GM23248 (cell line): Measurements from ENCODE around the gene LRP4. TPM values are rescaled to one million over a fixed set of nuclear protein-coding genes. Genes with fewer than 3 reads are reported as not detected.

Experiments used
- DNase-seq: peaks from one replicate; pipeline ENCODE4 v3.0.0-alpha.2; 2015
- H2AFZ ChIP-seq: fragments of 200-600 bp; sonication (generic); 2 replicates; pipeline ENCODE4 v1.6.1; 2016; ENCODE audit warnings: antibody characterized with exemption
- H3F3A ChIP-seq: fragments of 200-600 bp; sonication (generic); 2 replicates; pipeline ENCODE4 v1.6.1; 2016; ENCODE audit warnings: mild to moderate bottlenecking, antibody characterized with exemption, mixed run types; ENCODE audit not compliant: insufficient read depth
- H3K27ac ChIP-seq: fragments of 200-600 bp; sonication (generic); 2 replicates; pipeline ENCODE4 v1.5.1; 2016; ENCODE audit warnings: mild to moderate bottlenecking
- H3K27me3 ChIP-seq: fragments of 200-600 bp; sonication (generic); replicated peaks from 2 replicates; pipeline ENCODE4 v1.6.1; 2016; ENCODE audit warnings: mild to moderate bottlenecking; ENCODE audit not compliant: insufficient read depth
- H3K36me3 ChIP-seq: fragments of 200-600 bp; sonication (generic); 2 replicates; pipeline ENCODE4 v1.6.1; 2016; ENCODE audit warnings: low read depth, mild to moderate bottlenecking
- H3K4me1 ChIP-seq: fragments of 200-600 bp; sonication (generic); 2 replicates; pipeline ENCODE4 v1.6.1; 2016; ENCODE audit warnings: mild to moderate bottlenecking; ENCODE audit not compliant: insufficient read depth
- H3K4me2 ChIP-seq: fragments of 200-600 bp; sonication (generic); one replicate; pipeline ENCODE4 v1.6.1; 2016; ENCODE audit warnings: mild to moderate bottlenecking; ENCODE audit not compliant: unreplicated experiment
- H3K4me3 ChIP-seq: fragments of 200-600 bp; sonication (generic); 2 replicates; pipeline ENCODE4 v1.5.1; 2016; ENCODE audit warnings: mild to moderate bottlenecking
- H3K79me2 ChIP-seq: fragments of 200-600 bp; sonication (generic); 2 replicates; pipeline ENCODE4 v1.6.1; 2016; ENCODE audit warnings: mild to moderate bottlenecking; ENCODE audit not compliant: insufficient read depth
- H3K9ac ChIP-seq: fragments of 200-600 bp; sonication (generic); 2 replicates; pipeline ENCODE4 v1.6.1; 2016; ENCODE audit warnings: mild to moderate bottlenecking
- H3K9me2 ChIP-seq: fragments of 200-600 bp; sonication (generic); 2 replicates; pipeline ENCODE4 v1.6.1; 2016; ENCODE audit warnings: mixed run types, mild to moderate bottlenecking, moderate library complexity; ENCODE audit not compliant: insufficient read depth
- H3K9me3 ChIP-seq: fragments of 200-600 bp; sonication (generic); one replicate; pipeline ENCODE4 v1.6.1; 2017; ENCODE audit warnings: low read depth
- H4K20me1 ChIP-seq: fragments of 200-600 bp; sonication (generic); 2 replicates; pipeline ENCODE4 v1.6.0; 2016; ENCODE audit not compliant: insufficient read depth
- EZH2 ChIP-seq: fragments of 200-600 bp; sonication (generic); IDR thresholded peaks from 2 replicates; pipeline ENCODE4 v1.6.1; 2018; ENCODE audit warnings: antibody characterized with exemption, mild to moderate bottlenecking; ENCODE audit not compliant: insufficient read depth, poor library complexity, severe bottlenecking
- EZH2phosphoT487 ChIP-seq: fragments of 200-600 bp; sonication (generic); IDR thresholded peaks from 2 replicates; pipeline ENCODE4 v1.6.1; 2018; ENCODE audit warnings: antibody characterized with exemption, moderate library complexity, mild to moderate bottlenecking, low read depth; ENCODE audit not compliant: insufficient read depth
- WGBS, 2 experiments: methylation state at CpG; one replicate each; pipeline ENCODE4 v1.1.6; 2015 to 2017; ENCODE audit warnings: low lambda C conversion rate in 2 of 2, low coverage in 1 of 2; ENCODE audit errors: missing lambda C conversion rate in 2 of 2; 5-methylcytosine and 5-hydroxymethylcytosine counted together
- in situ Hi-C: fragments of 300-500 bp; cut with MboI; formaldehyde crosslinking; loops from 2 replicates; pipeline ENCODE4 v1.15.0; 2020
- polyA plus RNA-seq: library from polyadenylated mRNA; unstranded; fragments of >200 nt; fragmentation: Nextera tagmentation; extraction: Ambion mirVana; gene quantifications from 2 replicates; pipeline ENCODE4 v1.2.1, GENCODE V29; 2016
- total RNA-seq: library from RNA; depleted of rRNA; stranded (reverse); fragments of >200 nt; shearing (Covaris generic); gene quantifications from 2 replicates; pipeline ENCODE4 v1.2.3, GENCODE V29; 2014

LRP4 gene
- total and polyA plus RNA-seq, 2 experiments from 2014 or later, result 1.4 to 2.9 TPM

- no peak overlapping the region for H3K4me3 ChIP-seq
- 64 to 66% methylated on average over 5 of the region's 5 CpGs for WGBS, 2 experiments
- H3K27ac ChIP-seq, result no peak overlapping the region
Measured at GRCh38 chr11:46856605-46857343, 61.6 kb downstream of the LRP4 start.

GRCh38 chr11:46855863-46856262 lies 62.5 kb downstream of the LRP4 start:
- no peak overlapping the region for H3K4me3 ChIP-seq
- H3K4me1 ChIP-seq, result no peaks in the 10 kb centered on the region
- 95 to 100% methylated on average over 2 of the region's 2 CpGs for WGBS, 2 experiments
- no peaks in the 10 kb centered on the region for H3K79me2 ChIP-seq
- no peak overlapping the region for H3K9ac ChIP-seq
- H3K27me3 ChIP-seq, result no peaks in the 10 kb centered on the region
- H3K27ac ChIP-seq, result no peak overlapping the region
- no peaks in the 10 kb centered on the region for H3K9me2 ChIP-seq
- H3K4me2 ChIP-seq, result no peak overlapping the region
- no peaks in the 10 kb centered on the region for H3K9me3 ChIP-seq
- in situ Hi-C loops, result no loop called here
- TF ChIP-seq EZH2 (no peak), EZH2phosphoT487 (no peak)
- H2AFZ ChIP-seq, result no peak overlapping the region
- H3K36me3 ChIP-seq, result no peaks in the 10 kb centered on the region
- H4K20me1 ChIP-seq, result no peaks in the 10 kb centered on the region
- no peaks in the 10 kb centered on the region for H3F3A ChIP-seq
- no peak for DNase-seq

More at GRCh38 chr11:46856605-46857343, 61.6 kb downstream of the LRP4 start:
- Histone ChIP-seq H2AFZ (no peak overlapping the region), H3K4me2 (no peak overlapping the region), H3K4me1 (no peaks in the 10 kb centered on the region), H3K9me3 (no peaks in the 10 kb centered on the region), H4K20me1 (no peaks in the 10 kb centered on the region), H3K27me3 (no peaks in the 10 kb centered on the region), H3K36me3 (no peaks in the 10 kb centered on the region), H3K79me2 (no peaks in the 10 kb centered on the region), H3K9me2 (no peaks in the 10 kb centered on the region), H3K9ac (no peak overlapping the region), H3F3A (no peaks in the 10 kb centered on the region)
- TF ChIP-seq EZH2phosphoT487, result no peak
- no peak for TF ChIP-seq EZH2
- in situ Hi-C loops, result no loop called here
- DNase-seq, result no peak

- H3K36me3 ChIP-seq, result no peaks in the 10 kb centered on the region
- H3K4me1 ChIP-seq, result no peaks in the 10 kb centered on the region
- H3K9ac ChIP-seq, result no peak overlapping the region
- no peaks in the 10 kb centered on the region for H3K9me3 ChIP-seq
- no peak for DNase-seq
- no peak overlapping the region for H3K4me2 ChIP-seq
- H3K4me3 ChIP-seq, result no peak overlapping the region
- H3K27me3 ChIP-seq, result no peaks in the 10 kb centered on the region
- no peak overlapping the region for H3K27ac ChIP-seq
- no peaks in the 10 kb centered on the region for H3K9me2 ChIP-seq
- in situ Hi-C loops, result no loop called here
- TF ChIP-seq EZH2phosphoT487 (no peak), EZH2 (no peak)
- H2AFZ ChIP-seq, result no peak overlapping the region
- 96 to 98% methylated on average over 3 of the region's 3 CpGs for WGBS, 2 experiments
- no peaks in the 10 kb centered on the region for H3F3A ChIP-seq
- H3K79me2 ChIP-seq, result no peaks in the 10 kb centered on the region
- H4K20me1 ChIP-seq, result no peaks in the 10 kb centered on the region
Measured at GRCh38 chr11:46855167-46855566, 63.2 kb downstream of the LRP4 start.

GRCh38 chr11:46850829-46851380 lies 67.4 kb downstream of the LRP4 start:
- no peak for DNase-seq
- H2AFZ ChIP-seq, result no peak overlapping the region
- TF ChIP-seq EZH2phosphoT487 (no peak), EZH2 (no peak)
- no peaks in the 10 kb centered on the region for H3K79me2 ChIP-seq
- no peaks in the 10 kb centered on the region for H4K20me1 ChIP-seq
- H3K4me1 ChIP-seq, result no peaks in the 10 kb centered on the region
- no peaks in the 10 kb centered on the region for H3K9me2 ChIP-seq
- in situ Hi-C loops, result no loop called here
- 77 to 78% methylated on average over 10 of the region's 10 CpGs for WGBS, 2 experiments
- H3K27me3 ChIP-seq, result no peaks in the 10 kb centered on the region
- no peak overlapping the region for H3K27ac ChIP-seq
- no peaks in the 10 kb centered on the region for H3K36me3 ChIP-seq
- H3K4me3 ChIP-seq, result no peak overlapping the region
- H3K9me3 ChIP-seq, result no peaks in the 10 kb centered on the region
- H3K4me2 ChIP-seq, result no peak overlapping the region
- H3K9ac ChIP-seq, result no peak overlapping the region
- H3F3A ChIP-seq, result no peaks in the 10 kb centered on the region
